Coronary artery (tissue), 2 donors: Measurements from ENCODE around the gene SLC10A7.

Experiments used
- DNase-seq: peaks from one replicate; pipeline ENCODE4 v3.0.0-alpha.2; 2017; ENCODE audit warnings: low spot score
- H3K27ac ChIP-seq, 2 donors: fragments of 200-600 bp; sonication (generic); one replicate each; pipeline ENCODE4 v1.5.1; 2016 to 2019
- H3K4me3 ChIP-seq: fragments of 200-600 bp; sonication (generic); 2 replicates; pipeline ENCODE4 v1.5.1; 2016; ENCODE audit warnings: mild to moderate bottlenecking, moderate library complexity
- TF ChIP-seq, protein P1 (sequence below): fragments of 200-600 bp; sonication (generic); IDR thresholded peaks from one replicate; pipeline ENCODE4 v1.5.1; 2019; ENCODE audit warnings: antibody characterized with exemption

Gene SLC10A7

DNA sequence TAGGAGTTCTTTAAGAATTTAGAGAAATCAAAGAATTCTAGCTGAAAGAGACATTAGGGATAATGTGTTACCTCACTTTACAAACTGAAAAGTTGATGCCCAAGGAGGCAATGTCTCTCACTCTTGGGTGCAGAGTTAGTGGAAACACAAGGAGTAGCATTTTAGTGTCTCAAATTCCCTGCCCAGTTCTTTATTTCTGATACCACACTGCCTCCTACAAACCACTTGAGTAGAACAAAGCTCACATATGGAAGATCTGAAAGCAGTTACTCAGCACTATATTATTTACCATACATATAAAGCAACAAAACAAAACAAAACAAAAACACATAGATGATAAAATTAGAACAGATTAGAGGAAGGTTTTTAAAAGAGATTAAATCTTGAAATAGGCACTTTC is 183.2 kb downstream of the SLC10A7 start:
- Histone ChIP-seq H3K4me3 (no peak overlapping the region), H3K27ac (no peak overlapping the region)
- no peak for DNase-seq
- TF ChIP-seq, protein P1, sequence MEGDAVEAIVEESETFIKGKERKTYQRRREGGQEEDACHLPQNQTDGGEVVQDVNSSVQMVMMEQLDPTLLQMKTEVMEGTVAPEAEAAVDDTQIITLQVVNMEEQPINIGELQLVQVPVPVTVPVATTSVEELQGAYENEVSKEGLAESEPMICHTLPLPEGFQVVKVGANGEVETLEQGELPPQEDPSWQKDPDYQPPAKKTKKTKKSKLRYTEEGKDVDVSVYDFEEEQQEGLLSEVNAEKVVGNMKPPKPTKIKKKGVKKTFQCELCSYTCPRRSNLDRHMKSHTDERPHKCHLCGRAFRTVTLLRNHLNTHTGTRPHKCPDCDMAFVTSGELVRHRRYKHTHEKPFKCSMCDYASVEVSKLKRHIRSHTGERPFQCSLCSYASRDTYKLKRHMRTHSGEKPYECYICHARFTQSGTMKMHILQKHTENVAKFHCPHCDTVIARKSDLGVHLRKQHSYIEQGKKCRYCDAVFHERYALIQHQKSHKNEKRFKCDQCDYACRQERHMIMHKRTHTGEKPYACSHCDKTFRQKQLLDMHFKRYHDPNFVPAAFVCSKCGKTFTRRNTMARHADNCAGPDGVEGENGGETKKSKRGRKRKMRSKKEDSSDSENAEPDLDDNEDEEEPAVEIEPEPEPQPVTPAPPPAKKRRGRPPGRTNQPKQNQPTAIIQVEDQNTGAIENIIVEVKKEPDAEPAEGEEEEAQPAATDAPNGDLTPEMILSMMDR: no peak

DNA sequence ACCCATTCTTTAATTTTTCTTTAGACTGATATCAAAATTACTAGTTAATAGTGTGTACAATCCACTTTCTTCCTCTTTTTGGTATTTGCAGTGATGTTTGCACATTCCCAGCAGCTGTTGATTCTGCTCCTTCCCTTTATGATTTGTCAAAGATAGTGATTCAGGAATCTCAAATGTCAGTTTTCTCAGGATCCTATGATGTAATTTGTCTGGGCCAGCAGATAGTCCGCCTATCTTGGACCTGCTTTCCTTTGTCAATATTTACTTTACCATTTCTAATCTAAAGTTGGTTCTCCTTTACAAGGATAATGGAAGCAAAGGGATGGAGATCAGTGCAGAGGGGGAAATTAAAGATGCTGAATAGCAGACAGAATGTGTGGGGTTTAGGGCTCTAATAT is 185.3 kb downstream of the SLC10A7 start:
- no peak overlapping the region for H3K4me3 ChIP-seq
- TF ChIP-seq, protein P1: no peak
- H3K27ac ChIP-seq: no peak overlapping the region
- no peak for DNase-seq

DNA sequence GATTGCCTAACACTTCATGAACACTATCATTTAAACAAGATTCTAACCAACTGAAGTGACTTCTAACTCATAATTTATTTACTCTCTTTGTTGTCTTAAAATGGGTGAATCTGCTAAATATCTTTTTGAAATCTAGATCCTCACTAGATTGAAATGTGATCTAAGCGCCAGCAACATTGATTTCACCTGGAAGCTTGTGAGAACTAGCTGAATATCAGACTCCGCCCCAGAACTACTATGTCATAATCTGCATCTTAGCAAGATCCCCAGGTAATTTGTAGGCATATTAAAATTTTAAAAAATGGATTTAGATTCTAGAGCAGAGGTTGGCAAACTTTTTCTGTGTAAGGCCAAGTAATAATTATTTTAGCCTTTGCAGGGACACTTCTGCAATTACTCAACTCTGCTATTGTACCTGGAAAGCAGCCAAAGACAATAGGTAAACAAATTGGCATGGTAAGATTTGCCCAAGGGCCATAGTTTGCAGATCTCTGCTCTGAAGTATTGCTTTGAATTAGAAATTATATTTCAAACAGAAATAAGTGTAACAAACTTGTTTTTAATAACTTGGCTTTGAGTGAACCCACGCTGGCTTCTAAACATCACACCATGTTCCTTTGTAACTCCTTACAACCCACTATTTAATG is 185.9 kb downstream of the SLC10A7 start:
- no peak for DNase-seq
- TF ChIP-seq, protein P1: no peak
- no peak overlapping the region for H3K27ac ChIP-seq
- no peak overlapping the region for H3K4me3 ChIP-seq

DNA sequence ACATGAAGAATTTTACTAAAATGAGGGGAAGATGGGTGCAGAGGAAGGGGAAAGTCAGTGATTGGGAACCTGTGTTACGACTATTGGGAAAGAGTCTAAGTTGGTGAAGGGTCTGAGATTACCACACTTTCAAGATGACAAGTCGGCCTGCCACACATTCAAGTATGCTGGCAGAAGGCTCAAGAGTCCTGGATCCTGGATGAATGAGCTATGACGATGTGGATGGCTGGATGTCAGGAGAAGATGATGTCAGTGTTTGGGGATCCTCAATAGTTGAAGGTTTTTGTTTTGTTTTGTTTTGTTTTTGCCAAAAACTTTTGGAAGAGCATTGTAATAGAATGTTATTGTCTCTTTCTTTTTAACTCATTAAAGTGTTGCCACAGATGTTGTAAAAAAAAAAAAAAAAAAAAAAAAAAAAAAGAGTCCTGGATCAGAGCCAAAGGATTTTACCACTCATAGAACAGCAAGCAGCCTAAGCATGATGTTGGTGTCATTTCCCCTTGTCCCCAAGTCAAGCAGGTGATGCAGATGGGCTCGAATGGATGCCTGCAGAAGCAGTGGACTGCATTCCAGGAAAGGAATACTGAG is 186.8 kb downstream of the SLC10A7 start:
- no peak overlapping the region for H3K4me3 ChIP-seq
- no peak overlapping the region for H3K27ac ChIP-seq
- no peak for DNase-seq
- TF ChIP-seq, protein P1: no peak

DNA sequence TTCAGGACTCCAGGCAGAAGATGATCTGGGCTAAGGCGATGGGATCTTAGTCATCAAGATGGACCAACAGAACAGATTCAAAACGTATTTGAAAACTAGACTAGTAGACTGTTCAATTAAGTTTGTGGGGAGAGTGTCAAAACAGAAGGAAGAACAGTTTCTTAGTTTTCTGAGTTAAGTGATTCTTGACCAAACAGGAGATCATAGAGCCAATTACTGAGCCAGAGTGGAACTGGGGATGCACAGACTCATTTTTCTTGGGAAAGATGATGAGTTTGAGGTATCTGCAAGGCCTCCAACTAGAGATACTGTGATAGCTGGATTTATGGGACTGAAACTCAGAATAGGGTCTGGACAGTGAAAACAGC is 187.9 kb downstream of the SLC10A7 start:
- Histone ChIP-seq H3K4me3 (no peak overlapping the region), H3K27ac (no peak overlapping the region)
- DNase-seq: no peak
- TF ChIP-seq, protein P1: no peak

DNA sequence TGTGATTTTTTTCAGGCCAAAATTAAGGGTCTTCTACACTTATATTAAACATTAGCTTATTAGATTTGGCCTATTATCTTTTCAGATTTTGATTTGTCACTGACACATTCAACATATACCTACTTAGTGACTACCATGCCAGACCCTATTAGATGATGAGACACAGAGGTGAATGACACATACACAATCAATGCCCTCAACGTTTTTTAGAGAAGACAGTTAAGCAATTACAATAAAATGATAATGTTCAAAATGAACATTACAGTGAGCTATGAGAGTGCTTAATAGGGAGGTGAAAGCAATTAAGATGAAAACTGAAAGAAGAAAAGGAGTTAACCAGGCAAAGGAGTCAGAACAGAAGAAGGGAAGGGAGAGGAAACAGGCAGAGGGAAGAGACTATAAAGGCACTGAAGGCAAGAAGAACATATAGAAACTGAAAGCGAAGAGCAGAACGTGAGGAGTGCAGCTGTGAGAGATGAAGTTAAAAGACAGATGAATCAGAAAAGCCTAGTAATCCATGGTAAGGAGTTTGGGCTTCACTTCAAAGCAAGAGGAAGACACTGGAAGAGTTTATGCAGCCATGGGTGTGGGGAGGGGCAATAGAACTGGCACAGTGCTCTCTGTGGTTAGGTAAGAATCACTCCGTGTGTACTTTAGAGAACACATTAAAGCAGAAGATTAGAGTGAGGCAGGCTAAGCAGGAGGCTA is 188.4 kb downstream of the SLC10A7 start:
- TF ChIP-seq, protein P1: no peak
- H3K4me3 ChIP-seq: no peak overlapping the region
- no peak for DNase-seq

DNA sequence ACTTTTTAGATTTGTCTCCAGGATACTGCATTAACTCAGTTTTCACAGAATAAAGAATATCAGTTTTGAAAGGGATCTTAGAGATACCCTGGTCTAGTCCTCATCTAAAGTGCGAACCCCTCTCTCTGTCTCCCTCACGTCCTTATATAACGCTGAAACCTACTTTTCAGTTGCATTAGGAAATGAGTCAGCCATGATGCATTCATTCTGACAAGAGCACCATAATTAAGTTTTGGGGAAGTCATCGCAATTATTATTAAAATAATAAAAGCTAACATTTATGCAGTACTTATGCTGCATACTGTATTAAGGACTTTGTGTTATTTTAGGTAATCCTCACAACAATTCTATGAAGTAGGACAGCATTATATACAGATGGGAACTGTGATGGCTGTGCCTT is 191.3 kb downstream of the SLC10A7 start:
- Histone ChIP-seq H3K4me3 (no peak overlapping the region), H3K27ac (no peak overlapping the region)
- DNase-seq: no peak
- TF ChIP-seq, protein P1: no peak

More for the DNA sequence above, 188.4 kb downstream of the SLC10A7 start:
- no peak overlapping the region for H3K27ac ChIP-seq
